Activated CD4-positive, alpha-beta T cell treated with anti-CD3 and anti-CD28 coated beads for 4 hours (primary cell): ENCODE results near the gene ANKRD30B.
"Not testable (repeated sequence)": the region's sequence is repeated elsewhere in the genome, so short reads cannot be mapped to it uniquely, and the experiment has no call there.

Experiments used
- DNase-seq, 2 donors: peaks; one replicate each; pipeline ENCODE4 v3.0.0-alpha.2; 2020

The ANKRD30B gene

GRCh38 chr18:14851533-14851932 lies 103.6 kb downstream of the ANKRD30B start:
- not testable (repeated sequence) for DNase-seq

DNA sequence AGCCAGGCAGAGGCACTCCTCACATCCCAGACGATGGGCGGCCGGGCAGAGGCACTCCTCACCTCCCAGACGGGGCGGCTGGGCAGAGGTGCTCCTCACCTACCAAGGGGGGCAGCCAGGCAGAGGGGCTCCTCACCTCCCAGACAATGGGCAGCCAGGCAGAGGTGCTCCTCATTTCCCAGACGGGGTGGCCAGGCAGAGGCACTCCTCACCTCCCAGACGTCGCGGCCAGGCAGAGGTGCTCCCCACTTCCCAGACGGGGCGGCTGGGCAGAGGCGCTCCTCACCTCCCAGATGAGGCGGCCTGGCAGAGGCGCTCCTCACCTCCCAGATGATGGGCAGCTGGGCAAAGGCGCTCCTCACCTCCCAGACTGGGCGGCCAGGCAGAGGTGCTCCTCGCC lies 107.7 kb downstream of the ANKRD30B start:
- not testable (repeated sequence) for DNase-seq

DNA sequence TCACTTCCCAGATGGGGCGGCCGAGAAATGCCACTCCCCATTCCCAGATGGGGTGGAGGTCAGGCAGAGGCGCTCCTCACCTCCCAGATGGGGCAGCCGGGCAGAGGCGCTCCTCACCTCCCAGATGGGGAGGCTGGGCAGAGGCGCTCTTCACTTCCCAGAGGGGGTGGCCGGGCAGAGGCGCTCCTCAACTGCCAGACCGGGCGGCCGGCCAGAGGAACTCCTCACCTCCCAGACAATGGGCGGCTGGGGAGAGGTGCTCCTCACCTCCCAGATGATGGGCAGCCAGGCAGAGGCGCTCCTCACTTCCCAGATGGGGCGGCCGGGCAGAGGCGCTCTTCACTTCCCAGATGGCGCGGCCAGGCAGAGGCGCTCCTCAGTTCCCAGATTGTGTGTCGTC lies 108.3 kb downstream of the ANKRD30B start:
- not testable (repeated sequence) for DNase-seq

GRCh38 chr18:14858514-14858913 lies 110.5 kb downstream of the ANKRD30B start:
- not testable (repeated sequence) for DNase-seq

DNA sequence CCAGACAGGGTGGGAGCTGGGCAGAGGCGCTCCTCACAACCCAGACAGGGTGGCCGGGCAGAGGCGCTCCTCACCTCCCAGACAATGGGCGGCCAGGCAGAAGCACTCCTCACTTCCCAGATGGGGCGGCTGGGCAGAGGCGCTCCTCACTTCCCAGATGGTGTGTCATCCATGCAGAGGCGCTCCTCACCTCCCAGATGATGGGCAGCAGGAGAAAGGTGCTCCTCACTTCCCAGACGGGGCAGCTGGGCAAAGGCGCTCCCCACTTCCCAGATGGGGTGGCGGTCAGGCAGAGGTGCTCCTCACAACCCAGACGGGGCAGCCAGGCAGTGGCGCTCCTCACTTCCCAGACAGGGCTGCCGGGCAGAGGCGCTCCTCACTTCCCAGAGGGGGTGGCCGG lies 112.0 kb downstream of the ANKRD30B start:
- DNase-seq: not testable (repeated sequence)

GRCh38 chr18:14866426-14866825 lies 118.5 kb downstream of the ANKRD30B start:
- DNase-seq: not testable (repeated sequence)

DNA sequence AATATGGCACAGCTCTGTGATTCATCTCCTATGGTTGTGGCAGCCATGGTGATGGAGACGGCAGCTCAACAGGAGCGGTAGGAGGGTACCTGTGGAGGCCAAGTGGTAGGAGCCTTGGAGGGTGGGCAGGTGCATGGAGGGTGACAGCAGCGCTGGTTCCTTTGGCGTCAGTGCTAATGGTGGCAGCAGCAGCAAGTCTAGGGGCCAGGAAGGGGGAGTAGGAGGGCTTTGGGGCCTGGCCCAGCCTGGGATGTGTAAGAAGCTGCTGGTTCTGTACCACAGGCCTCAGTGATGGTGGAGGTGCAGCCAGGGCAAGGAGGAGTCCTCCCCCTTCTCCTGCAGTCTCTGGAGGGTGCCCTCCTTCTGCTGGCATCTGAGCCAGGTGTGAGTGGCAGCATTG lies 120.0 kb downstream of the ANKRD30B start:
- not testable (repeated sequence) for DNase-seq

DNA sequence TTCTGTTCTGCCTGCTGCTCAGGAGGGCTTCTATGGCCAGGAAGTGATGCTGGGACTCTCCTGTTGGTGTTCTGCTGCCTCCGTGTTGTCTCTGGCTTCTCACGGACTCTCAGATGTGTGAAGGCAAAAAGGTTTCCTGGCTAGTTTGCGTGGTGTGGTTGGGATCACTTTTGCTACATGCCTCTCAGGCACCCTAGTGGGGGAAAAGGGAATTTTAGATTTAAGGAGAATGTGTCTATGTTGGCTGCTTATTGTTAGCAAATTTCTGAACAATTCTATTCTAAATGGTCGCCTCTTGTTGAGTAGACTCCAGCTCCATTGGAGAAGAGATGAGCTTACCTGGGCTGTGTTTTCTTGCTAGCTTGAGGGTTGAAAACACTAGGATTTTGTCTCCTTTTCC lies 120.9 kb downstream of the ANKRD30B start:
- not testable (repeated sequence) for DNase-seq

DNA sequence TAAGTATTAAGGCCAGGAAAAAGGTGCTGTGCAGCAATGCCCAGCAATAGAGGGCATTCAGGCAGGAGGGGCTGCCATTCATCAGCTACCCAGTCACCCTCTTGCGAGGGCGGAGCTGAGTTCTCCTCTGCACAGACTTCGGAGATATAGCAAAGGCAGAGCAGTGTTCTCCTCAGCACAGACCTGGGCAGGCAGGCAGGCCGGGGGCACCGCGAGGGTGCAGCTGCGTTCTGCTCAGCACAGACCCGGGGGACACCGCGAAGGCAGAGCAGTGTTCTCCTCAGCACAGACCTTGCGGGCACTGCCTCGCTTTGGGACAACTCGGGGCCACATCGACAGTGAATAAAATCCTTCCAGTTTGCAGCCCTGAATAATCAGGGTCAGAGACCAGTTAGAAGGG lies 130.9 kb downstream of the ANKRD30B start:
- DNase-seq: not testable (repeated sequence)

DNA sequence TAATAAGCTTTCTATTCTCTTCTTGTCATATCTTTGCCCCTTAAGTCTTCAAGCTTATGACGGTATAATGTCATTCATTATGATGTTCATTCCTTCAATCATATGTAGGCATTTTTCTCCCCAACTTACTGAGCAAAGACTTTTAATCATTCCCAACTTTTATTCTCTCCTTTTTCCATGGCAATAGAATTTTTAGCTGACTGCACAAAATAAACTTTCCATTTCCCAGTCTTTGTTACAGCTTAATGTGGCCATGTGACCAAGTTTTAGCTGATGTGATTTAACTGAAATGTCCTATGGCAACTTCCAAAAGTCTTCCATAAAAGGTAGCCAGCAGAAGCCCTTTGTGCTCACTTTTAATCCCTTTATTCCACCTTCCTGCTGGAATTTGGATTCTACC lies 152.5 kb downstream of the ANKRD30B start:
- no peak for DNase-seq
